Measurements from ENCODE around the gene RTN1. TPM values are rescaled to one million over a fixed set of nuclear protein-coding genes. Genes with fewer than 3 reads are reported as not detected.

Gene RTN1
- total and polyA plus RNA-seq, 2 experiments from 2014 or later, result 1.1 TPM

GRCh38 chr14:59848671-59849070 is 21.9 kb downstream of the RTN1 start:
- Histone ChIP-seq H3K9me2 (replicated peaks; ENCODE audit: insufficient read depth) (no peaks in the 10 kb centered on the region), H3K27ac (no peak overlapping the region), H3K27me3 (no peaks in the 10 kb centered on the region), H3K4me3 (no peak overlapping the region), H3K36me3 (replicated peaks; ENCODE audit: insufficient read depth, low read depth) (no peaks in the 10 kb centered on the region), H3K4me2 (no peak overlapping the region), H3K4me1 (ENCODE audit: insufficient read depth) (no peaks in the 10 kb centered on the region), H2AFZ (no peak overlapping the region), H3K9me3 (ENCODE audit: low read depth) (no peaks in the 10 kb centered on the region), H3K79me2 (no peaks in the 10 kb centered on the region), H4K20me1 (ENCODE audit: insufficient read depth, poor library complexity, severe bottlenecking) (no peaks in the 10 kb centered on the region)
- no peak for TF ChIP-seq EZH2 (IDR thresholded peaks at IDR 0.05; ENCODE audit: borderline replicate concordance)
- no peak for TF ChIP-seq EZH2phosphoT487 (IDR thresholded peaks at IDR 0.05; ENCODE audit: low read depth, severe bottlenecking, unreplicated experiment)
- TF ChIP-seq, protein P1, sequence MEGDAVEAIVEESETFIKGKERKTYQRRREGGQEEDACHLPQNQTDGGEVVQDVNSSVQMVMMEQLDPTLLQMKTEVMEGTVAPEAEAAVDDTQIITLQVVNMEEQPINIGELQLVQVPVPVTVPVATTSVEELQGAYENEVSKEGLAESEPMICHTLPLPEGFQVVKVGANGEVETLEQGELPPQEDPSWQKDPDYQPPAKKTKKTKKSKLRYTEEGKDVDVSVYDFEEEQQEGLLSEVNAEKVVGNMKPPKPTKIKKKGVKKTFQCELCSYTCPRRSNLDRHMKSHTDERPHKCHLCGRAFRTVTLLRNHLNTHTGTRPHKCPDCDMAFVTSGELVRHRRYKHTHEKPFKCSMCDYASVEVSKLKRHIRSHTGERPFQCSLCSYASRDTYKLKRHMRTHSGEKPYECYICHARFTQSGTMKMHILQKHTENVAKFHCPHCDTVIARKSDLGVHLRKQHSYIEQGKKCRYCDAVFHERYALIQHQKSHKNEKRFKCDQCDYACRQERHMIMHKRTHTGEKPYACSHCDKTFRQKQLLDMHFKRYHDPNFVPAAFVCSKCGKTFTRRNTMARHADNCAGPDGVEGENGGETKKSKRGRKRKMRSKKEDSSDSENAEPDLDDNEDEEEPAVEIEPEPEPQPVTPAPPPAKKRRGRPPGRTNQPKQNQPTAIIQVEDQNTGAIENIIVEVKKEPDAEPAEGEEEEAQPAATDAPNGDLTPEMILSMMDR (IDR thresholded peaks at IDR 0.05; ENCODE audit: poor library complexity), result no peak
- WGBS (ENCODE audit: low lambda C conversion rate, missing lambda C conversion rate), result 63% methylated on average over 3 of the region's 3 CpGs
- no peak for DNase-seq (ENCODE audit: low spot score)

DNA sequence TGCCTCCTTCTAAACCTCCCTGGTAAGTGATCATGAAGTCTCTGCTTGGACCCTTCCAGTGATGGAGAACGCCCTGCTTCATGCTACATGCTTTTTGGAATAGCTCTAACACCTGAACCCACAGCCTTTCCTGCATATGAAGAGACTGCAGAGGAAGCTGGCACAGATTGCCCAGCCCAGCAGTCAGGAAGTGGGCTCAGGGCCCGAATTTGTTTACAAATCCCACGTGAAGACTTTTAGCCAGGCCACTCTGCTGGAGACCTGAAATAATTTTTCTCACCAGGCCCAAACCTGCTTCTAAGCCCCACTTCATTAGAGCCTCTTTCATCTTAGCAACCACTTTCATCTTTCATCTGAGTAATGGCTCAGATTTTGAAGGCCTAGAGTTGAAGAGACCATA is 22.9 kb downstream of the RTN1 start:
- 60% methylated on average over 3 of the region's 3 CpGs for WGBS (ENCODE audit: low lambda C conversion rate, missing lambda C conversion rate)
- TF ChIP-seq EZH2 (IDR thresholded peaks at IDR 0.05; ENCODE audit: borderline replicate concordance), result no peak
- TF ChIP-seq EZH2phosphoT487 (IDR thresholded peaks at IDR 0.05; ENCODE audit: low read depth, severe bottlenecking, unreplicated experiment), result no peak
- TF ChIP-seq, protein P1 (IDR thresholded peaks at IDR 0.05; ENCODE audit: poor library complexity), result no peak
- no peak for DNase-seq (ENCODE audit: low spot score)
- no peak overlapping the region for H3K27ac ChIP-seq
- H3K79me2 ChIP-seq, result no peaks in the 10 kb centered on the region
- H3K4me2 ChIP-seq, result no peak overlapping the region
- no peak overlapping the region for H2AFZ ChIP-seq
- no peaks in the 10 kb centered on the region for H4K20me1 ChIP-seq (ENCODE audit: insufficient read depth, poor library complexity, severe bottlenecking)
- H3K4me3 ChIP-seq, result no peak overlapping the region
- H3K4me1 ChIP-seq (ENCODE audit: insufficient read depth), result no peaks in the 10 kb centered on the region
- no peaks in the 10 kb centered on the region for H3K27me3 ChIP-seq
- no peaks in the 10 kb centered on the region for H3K36me3 ChIP-seq (replicated peaks; ENCODE audit: insufficient read depth, low read depth)
- H3K9me3 ChIP-seq (ENCODE audit: low read depth), result no peaks in the 10 kb centered on the region
- no peaks in the 10 kb centered on the region for H3K9me2 ChIP-seq (replicated peaks; ENCODE audit: insufficient read depth)

DNA sequence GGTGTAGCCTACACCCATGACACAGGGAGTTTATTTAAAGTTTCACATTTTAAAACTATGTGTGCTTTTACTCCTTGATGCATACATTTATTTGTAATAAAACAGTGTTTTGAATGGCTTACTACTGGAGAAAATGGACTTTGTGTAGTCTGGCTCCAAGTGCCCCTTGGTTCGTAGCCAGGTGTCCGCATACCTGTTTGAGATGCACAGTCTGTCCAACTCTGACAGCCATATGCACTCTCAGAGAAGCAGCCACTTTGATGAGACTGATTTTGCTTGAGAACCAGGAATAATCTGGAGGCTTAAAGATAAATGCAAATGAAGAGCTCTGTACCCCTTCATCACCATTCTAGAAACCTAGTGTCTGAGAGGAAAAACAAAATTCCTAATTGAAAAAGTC is 24.0 kb downstream of the RTN1 start:
- no peak overlapping the region for H2AFZ ChIP-seq
- no peaks in the 10 kb centered on the region for H3K9me3 ChIP-seq (ENCODE audit: low read depth)
- H3K27me3 ChIP-seq, result no peaks in the 10 kb centered on the region
- H3K4me1 ChIP-seq (ENCODE audit: insufficient read depth), result no peaks in the 10 kb centered on the region
- no peaks in the 10 kb centered on the region for H3K9me2 ChIP-seq (replicated peaks; ENCODE audit: insufficient read depth)
- no peak overlapping the region for H3K4me2 ChIP-seq
- no peaks in the 10 kb centered on the region for H3K36me3 ChIP-seq (replicated peaks; ENCODE audit: insufficient read depth, low read depth)
- no peaks in the 10 kb centered on the region for H3K79me2 ChIP-seq
- no peak overlapping the region for H3K27ac ChIP-seq
- no peak overlapping the region for H3K4me3 ChIP-seq
- H4K20me1 ChIP-seq (ENCODE audit: insufficient read depth, poor library complexity, severe bottlenecking), result no peaks in the 10 kb centered on the region
- 92% methylated on average over 2 of the region's 2 CpGs for WGBS (ENCODE audit: low lambda C conversion rate, missing lambda C conversion rate)
- DNase-seq (ENCODE audit: low spot score), result no peak
- TF ChIP-seq, protein P1 (IDR thresholded peaks at IDR 0.05; ENCODE audit: poor library complexity), result no peak
- TF ChIP-seq EZH2phosphoT487 (IDR thresholded peaks at IDR 0.05; ENCODE audit: low read depth, severe bottlenecking, unreplicated experiment) (no peak), EZH2 (IDR thresholded peaks at IDR 0.05; ENCODE audit: borderline replicate concordance) (no peak)

DNA sequence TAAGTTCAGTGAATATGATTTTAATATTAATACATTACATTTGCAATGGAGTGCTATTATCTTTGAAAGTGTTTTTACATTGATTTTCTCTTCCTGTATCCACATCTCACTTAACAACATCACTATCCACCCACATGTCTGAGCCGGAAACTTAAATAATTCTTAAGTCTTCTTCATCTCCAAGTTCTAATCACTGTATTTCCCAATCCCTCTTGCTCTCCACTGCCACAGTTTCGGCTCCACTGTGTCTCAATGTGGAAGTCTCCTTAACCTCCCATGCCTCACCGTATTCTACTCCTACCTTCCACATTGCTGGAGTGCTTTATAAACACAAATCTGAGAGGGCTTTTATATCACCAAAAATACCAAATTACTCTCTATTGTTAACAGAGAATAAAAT is 25.3 kb downstream of the RTN1 start:
- 88% methylated on average over 3 of the region's 3 CpGs for WGBS (ENCODE audit: low lambda C conversion rate, missing lambda C conversion rate)

More for the DNA sequence above, 25.3 kb downstream of the RTN1 start:
- Histone ChIP-seq H4K20me1 (ENCODE audit: insufficient read depth, poor library complexity, severe bottlenecking) (no peaks in the 10 kb centered on the region), H2AFZ (no peak overlapping the region), H3K27me3 (no peaks in the 10 kb centered on the region), H3K36me3 (replicated peaks; ENCODE audit: insufficient read depth, low read depth) (no peaks in the 10 kb centered on the region), H3K9me3 (ENCODE audit: low read depth) (no peaks in the 10 kb centered on the region), H3K4me2 (no peak overlapping the region), H3K9me2 (replicated peaks; ENCODE audit: insufficient read depth) (no peaks in the 10 kb centered on the region), H3K27ac (no peak overlapping the region), H3K4me1 (ENCODE audit: insufficient read depth) (no peaks in the 10 kb centered on the region), H3K4me3 (no peak overlapping the region), H3K79me2 (no peaks in the 10 kb centered on the region)
- DNase-seq (ENCODE audit: low spot score), result no peak
- no peak for TF ChIP-seq EZH2 (IDR thresholded peaks at IDR 0.05; ENCODE audit: borderline replicate concordance)
- no peak for TF ChIP-seq EZH2phosphoT487 (IDR thresholded peaks at IDR 0.05; ENCODE audit: low read depth, severe bottlenecking, unreplicated experiment)
- TF ChIP-seq, protein P1 (IDR thresholded peaks at IDR 0.05; ENCODE audit: poor library complexity), result no peak
